Adrenal gland (tissue), 5 donors: ENCODE measurements around the gene MRPS33.
"Not testable (repeated sequence)": the region's sequence is repeated elsewhere in the genome, so short reads cannot be mapped to it uniquely, and the experiment has no call there.

Source experiments
- CTCF ChIP-seq, 6 experiments: fragments of 450-650 bp in 4 of 6; fragments of 200-600 bp in 2 of 6; sonication (generic) in 1 of 6; IDR thresholded peaks; 1 replicate in 5 of 6; 2 replicates in 1 of 6; pipeline versions ENCODE4 v1.5.1 to v1.8.0; 2016 to 2021; ENCODE audit warnings: antibody characterized with exemption in 6 of 6, mild to moderate bottlenecking in 2 of 6, moderate library complexity in 1 of 6
- POLR2A ChIP-seq, 2 donors: fragments of 450-650 bp; IDR thresholded peaks; one replicate each; pipeline ENCODE4 v1.6.1; 2017; ENCODE audit warnings: antibody characterized with exemption in 2 of 2, mild to moderate bottlenecking in 2 of 2, moderate library complexity in 1 of 2
- donor health status: DM: no; HTN: no; CAD: no.

GRCh38 chr7:141038100-141038499 lies 23.3 kb upstream of the MRPS33 start:
- not testable (repeated sequence) for TF ChIP-seq CTCF, POLR2A (IDR thresholded peaks at IDR 0.05)
